K562 (cell line): ENCODE measurements around the gene HNRNPK. TPM values are rescaled to one million over a fixed set of nuclear protein-coding genes. Genes with fewer than 3 reads are reported as not detected.

Experiments
- ETS2 ChIP-seq: IDR thresholded peaks from 2 replicates; pipeline ENCODE4 v1.6.1; 2016; ENCODE audit warnings: borderline replicate concordance, missing genetic modification characterization, mild to moderate bottlenecking, moderate library complexity, missing compliant biosample characterization; ENCODE audit not compliant: poor library complexity, severe bottlenecking
- GATA2 ChIP-seq: sonication (generic); formaldehyde crosslinking; IDR thresholded peaks from 2 replicates; pipeline ENCODE4 v1.4.0; 2020; ENCODE audit warnings: mild to moderate bottlenecking, missing genetic modification reagents
- HOXB6 ChIP-seq: fragments of 250-450 bp; sonication (Bioruptor Pico); IDR thresholded peaks from 2 replicates; pipeline ENCODE4 v1.5.1; 2022; ENCODE audit warnings: mild to moderate bottlenecking, borderline replicate concordance
- KAT2B ChIP-seq: IDR thresholded peaks from one replicate; pipeline ENCODE4 v1.6.1; 2012; ENCODE audit warnings: low read depth, mild to moderate bottlenecking, control low read depth, inconsistent platforms, low read length, moderate library complexity
- POLR2H ChIP-seq: IDR thresholded peaks from 2 replicates; pipeline ENCODE4 v1.6.1; 2016; ENCODE audit warnings: missing genetic modification characterization, low read depth, mild to moderate bottlenecking, control low read depth, missing compliant biosample characterization, moderate library complexity
- SAFB2 ChIP-seq: fragments of 200-400 bp; formaldehyde crosslinking; IDR thresholded peaks from 2 replicates; pipeline ENCODE4 v1.6.1; 2018; ENCODE audit warnings: borderline replicate concordance, low read length, low read depth, moderate library complexity; ENCODE audit not compliant: severe bottlenecking
- SRF ChIP-seq, 2 experiments: fragments of 250-450, 450-650 bp in 1 of 2; sonication (Bioruptor Pico) in 1 of 2; sonication (generic) in 1 of 2; formaldehyde crosslinking; IDR thresholded peaks; 2 replicates each; pipeline versions ENCODE4 v1.5.0 to v1.5.1; 2020 to 2022; ENCODE audit warnings: mild to moderate bottlenecking in 1 of 2, missing genetic modification reagents in 1 of 2
- TEAD1 ChIP-seq, 2 experiments: fragments of 450-650 bp in 1 of 2; sonication (generic) in 1 of 2; formaldehyde crosslinking; IDR thresholded peaks; 2 replicates each; pipeline versions ENCODE4 v1.4.0 to v1.8.0; 2020 to 2022; ENCODE audit warnings: mild to moderate bottlenecking in 2 of 2, missing genetic modification reagents in 1 of 2
- XRCC3 ChIP-seq: fragments of 450-650 bp; IDR thresholded peaks from 2 replicates; pipeline ENCODE4 v1.6.1; 2017; ENCODE audit warnings: mild to moderate bottlenecking, moderate library complexity
- ZFP1 ChIP-seq: fragments of 450-650 bp; formaldehyde crosslinking; IDR thresholded peaks from 2 replicates; pipeline ENCODE4 v1.4.0; 2020; ENCODE audit warnings: mild to moderate bottlenecking, mixed read lengths
- ZNF511 ChIP-seq: sonication (generic); formaldehyde crosslinking; IDR thresholded peaks from 2 replicates; pipeline ENCODE4 v1.8.0; 2022; ENCODE audit warnings: mild to moderate bottlenecking, missing genetic modification reagents
- ZNF592 ChIP-seq: fragments of 450-650 bp; IDR thresholded peaks from 2 replicates; pipeline ENCODE4 v1.6.1; 2017; ENCODE audit warnings: antibody characterized with exemption, mild to moderate bottlenecking
- polyA plus RNA-seq, 8 experiments: library from polyadenylated mRNA; depleted of rRNA in 4 of 8; stranded (reverse) in 5 of 8; unstranded in 3 of 8; fragments of >200 nt; fragmentation: Nextera tagmentation in 2 of 8; fragmentation: Illumina TruSeq in 1 of 8; extraction: Ambion mirVana in 2 of 8; extraction: Trizol in 1 of 8; gene quantifications; 2 replicates each; pipeline versions ENCODE4 v1.2.1 to v1.2.3, GENCODE V29; 2011 to 2014; ENCODE audit warnings: inconsistent platforms in 1 of 8, missing spikeins in 1 of 8
- total RNA-seq, 7 experiments: library from RNA; depleted of rRNA in 6 of 7; stranded (reverse); fragments of >200 nt in 6 of 7; fragmentation: Illumina TruSeq in 2 of 7; extraction: Trizol in 2 of 7; gene quantifications; 2 replicates each; pipeline versions ENCODE4 v1.2.1 to v1.2.3, GENCODE V29; 2011 to 2021; ENCODE audit warnings: low replicate concordance in 1 of 7
- TF ChIP-seq, protein P1 (sequence below): sonication (generic); formaldehyde crosslinking; IDR thresholded peaks from 2 replicates; pipeline ENCODE4 v1.8.0; 2023; ENCODE audit warnings: missing genetic modification reagents, mild to moderate bottlenecking, borderline replicate concordance
- TF ChIP-seq, protein P2 (sequence below): sonication (generic); formaldehyde crosslinking; IDR thresholded peaks from 2 replicates; pipeline ENCODE4 v1.8.0; 2022; ENCODE audit warnings: missing genetic modification reagents, mild to moderate bottlenecking, moderate library complexity, borderline replicate concordance

Gene HNRNPK
- total and polyA plus RNA-seq, 9 of the 15 experiments (the other 6 are each of a cell fraction or from before 2014, with no cell fraction given), result 224 to 883 (median 618) TPM

DNA sequence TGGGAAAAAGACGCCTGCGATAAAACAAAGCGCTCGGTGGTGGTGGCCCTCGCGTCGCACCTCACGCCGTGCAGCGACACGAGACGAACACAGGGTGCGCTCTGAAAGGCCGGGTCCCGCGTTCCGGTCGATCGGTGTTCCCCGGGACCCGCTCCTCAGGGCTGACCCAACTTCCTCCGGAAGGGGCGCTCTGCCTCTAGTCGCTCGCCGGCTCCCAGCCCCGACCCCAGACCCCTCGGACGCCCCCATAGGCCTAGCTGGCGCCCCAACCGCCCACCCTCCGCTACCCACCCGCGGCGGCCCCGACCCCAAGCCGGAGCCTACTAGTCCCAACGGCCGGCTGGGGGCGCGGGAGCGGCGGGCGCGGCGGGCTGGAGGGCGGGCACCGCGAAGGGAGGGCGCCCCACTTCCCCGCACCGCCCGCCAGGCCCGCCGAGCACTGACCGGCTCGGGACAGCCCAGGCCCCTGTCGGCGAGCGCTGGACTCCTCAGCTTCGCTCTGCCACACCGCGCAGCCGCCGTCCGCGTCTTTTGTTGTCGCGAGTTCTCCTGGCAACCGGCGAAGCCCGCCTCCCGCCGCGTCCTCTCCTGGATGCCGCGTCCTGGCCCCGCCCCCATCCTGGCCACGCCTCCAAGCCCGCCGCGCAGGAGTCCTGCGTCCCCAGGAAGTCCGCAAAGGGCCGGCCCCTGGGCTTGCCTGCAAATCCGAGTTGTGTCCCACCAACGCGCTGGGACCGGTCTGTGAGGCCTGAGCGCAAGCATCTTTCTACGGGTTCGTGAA lies 58.9 kb downstream of the HNRNPK start, which contains the start of gene KIF27 (continued):
- TF ChIP-seq TEAD1 (CRISPR knock-in tag; IDR thresholded peaks at IDR 0.05) (peak in 1 of 2 experiments; percentile 70; a peak in 2 of 4 replicates), ZNF592 (0 out of 2 replicates have a peak, but pooled peaks have one; percentile 54), ETS2 (no peak), ZNF511 (CRISPR knock-in tag) (peak; percentile 96), SRF (CRISPR knock-in tag; IDR thresholded peaks at IDR 0.05) (no peak), SAFB2 (no peak), ZFP1 (CRISPR knock-in tag) (no peak), XRCC3 (no peak), GATA2 (CRISPR knock-in tag) (no peak), POLR2H (peak; percentile 55; the same call in 1 of the 2 replicates), KAT2B (no peak), HOXB6 (CRISPR knock-in tag) (no peak)
- TF ChIP-seq, protein P1, sequence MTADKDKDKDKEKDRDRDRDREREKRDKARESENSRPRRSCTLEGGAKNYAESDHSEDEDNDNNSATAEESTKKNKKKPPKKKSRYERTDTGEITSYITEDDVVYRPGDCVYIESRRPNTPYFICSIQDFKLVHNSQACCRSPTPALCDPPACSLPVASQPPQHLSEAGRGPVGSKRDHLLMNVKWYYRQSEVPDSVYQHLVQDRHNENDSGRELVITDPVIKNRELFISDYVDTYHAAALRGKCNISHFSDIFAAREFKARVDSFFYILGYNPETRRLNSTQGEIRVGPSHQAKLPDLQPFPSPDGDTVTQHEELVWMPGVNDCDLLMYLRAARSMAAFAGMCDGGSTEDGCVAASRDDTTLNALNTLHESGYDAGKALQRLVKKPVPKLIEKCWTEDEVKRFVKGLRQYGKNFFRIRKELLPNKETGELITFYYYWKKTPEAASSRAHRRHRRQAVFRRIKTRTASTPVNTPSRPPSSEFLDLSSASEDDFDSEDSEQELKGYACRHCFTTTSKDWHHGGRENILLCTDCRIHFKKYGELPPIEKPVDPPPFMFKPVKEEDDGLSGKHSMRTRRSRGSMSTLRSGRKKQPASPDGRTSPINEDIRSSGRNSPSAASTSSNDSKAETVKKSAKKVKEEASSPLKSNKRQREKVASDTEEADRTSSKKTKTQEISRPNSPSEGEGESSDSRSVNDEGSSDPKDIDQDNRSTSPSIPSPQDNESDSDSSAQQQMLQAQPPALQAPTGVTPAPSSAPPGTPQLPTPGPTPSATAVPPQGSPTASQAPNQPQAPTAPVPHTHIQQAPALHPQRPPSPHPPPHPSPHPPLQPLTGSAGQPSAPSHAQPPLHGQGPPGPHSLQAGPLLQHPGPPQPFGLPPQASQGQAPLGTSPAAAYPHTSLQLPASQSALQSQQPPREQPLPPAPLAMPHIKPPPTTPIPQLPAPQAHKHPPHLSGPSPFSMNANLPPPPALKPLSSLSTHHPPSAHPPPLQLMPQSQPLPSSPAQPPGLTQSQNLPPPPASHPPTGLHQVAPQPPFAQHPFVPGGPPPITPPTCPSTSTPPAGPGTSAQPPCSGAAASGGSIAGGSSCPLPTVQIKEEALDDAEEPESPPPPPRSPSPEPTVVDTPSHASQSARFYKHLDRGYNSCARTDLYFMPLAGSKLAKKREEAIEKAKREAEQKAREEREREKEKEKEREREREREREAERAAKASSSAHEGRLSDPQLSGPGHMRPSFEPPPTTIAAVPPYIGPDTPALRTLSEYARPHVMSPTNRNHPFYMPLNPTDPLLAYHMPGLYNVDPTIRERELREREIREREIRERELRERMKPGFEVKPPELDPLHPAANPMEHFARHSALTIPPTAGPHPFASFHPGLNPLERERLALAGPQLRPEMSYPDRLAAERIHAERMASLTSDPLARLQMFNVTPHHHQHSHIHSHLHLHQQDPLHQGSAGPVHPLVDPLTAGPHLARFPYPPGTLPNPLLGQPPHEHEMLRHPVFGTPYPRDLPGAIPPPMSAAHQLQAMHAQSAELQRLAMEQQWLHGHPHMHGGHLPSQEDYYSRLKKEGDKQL (CRISPR knock-in tag), result no peak
- TF ChIP-seq, protein P2, sequence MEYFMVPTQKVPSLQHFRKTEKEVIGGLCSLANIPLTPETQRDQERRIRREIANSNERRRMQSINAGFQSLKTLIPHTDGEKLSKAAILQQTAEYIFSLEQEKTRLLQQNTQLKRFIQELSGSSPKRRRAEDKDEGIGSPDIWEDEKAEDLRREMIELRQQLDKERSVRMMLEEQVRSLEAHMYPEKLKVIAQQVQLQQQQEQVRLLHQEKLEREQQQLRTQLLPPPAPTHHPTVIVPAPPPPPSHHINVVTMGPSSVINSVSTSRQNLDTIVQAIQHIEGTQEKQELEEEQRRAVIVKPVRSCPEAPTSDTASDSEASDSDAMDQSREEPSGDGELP (CRISPR knock-in tag), result peak; percentile 56; the same call in 1 of the 2 replicates
